Vagina (tissue), 2 donors: ENCODE results near the gene CSTPP1.

Source experiments
- POLR2A ChIP-seq, 2 donors: fragments of 450-650 bp; IDR thresholded peaks; one replicate each; pipeline ENCODE4 v1.6.1; 2017; ENCODE audit warnings: antibody characterized with exemption in 2 of 2, mild to moderate bottlenecking in 2 of 2, moderate library complexity in 2 of 2
- POLR2AphosphoS5 ChIP-seq, 2 donors: sonication (generic); formaldehyde crosslinking; IDR thresholded peaks; one replicate each; pipeline ENCODE4 v1.9.0; 2017; ENCODE audit warnings: antibody characterized with exemption in 2 of 2, mild to moderate bottlenecking in 2 of 2, low read depth in 1 of 2; ENCODE audit not compliant: insufficient read depth in 1 of 2
- TF ChIP-seq, protein P1 (sequence below), 3 experiments: fragments of 450-650 bp in 2 of 3; fragments of 200-600 bp in 1 of 3; sonication (generic) in 1 of 3; IDR thresholded peaks; one replicate each; pipeline ENCODE4 v1.5.1; 2017 to 2019; ENCODE audit warnings: antibody characterized with exemption in 3 of 3, mild to moderate bottlenecking in 2 of 3, moderate library complexity in 2 of 3

DNA sequence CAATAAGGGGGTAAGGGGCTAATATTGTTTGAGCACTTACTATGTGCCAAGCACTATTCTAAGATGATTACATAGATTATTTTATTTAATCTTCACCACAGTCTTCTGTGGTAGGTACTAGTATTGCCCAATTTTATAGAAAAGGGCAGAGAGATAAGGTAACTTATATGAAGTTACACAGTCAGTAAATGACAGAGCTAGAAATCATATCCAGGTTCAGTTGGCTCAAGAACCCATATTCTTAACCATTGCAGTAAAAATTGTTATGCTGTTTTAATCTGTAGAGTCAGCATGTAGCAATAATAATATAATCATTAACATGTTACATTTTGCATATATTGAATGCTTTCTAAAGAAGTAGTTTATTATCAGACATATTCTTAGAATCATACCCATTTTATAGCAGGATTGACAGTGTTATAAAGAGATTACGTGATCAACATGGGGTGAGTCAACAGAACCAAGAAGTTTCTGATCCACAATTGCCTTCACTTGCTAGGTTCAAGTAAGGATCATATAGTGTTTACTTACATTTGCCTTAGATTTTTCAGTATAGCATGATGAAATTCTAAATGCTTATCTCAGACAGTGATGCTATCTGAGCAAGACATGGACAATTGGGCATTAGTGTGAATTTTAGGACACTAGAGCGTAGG lies 46.4 kb downstream of the CSTPP1 start:
- TF ChIP-seq POLR2AphosphoS5 (IDR thresholded peaks at IDR 0.05; ENCODE audit: insufficient read depth in 1 of 2, low read depth in 1 of 2) (no peak), POLR2A (IDR thresholded peaks at IDR 0.05) (no peak)
- TF ChIP-seq, protein P1, sequence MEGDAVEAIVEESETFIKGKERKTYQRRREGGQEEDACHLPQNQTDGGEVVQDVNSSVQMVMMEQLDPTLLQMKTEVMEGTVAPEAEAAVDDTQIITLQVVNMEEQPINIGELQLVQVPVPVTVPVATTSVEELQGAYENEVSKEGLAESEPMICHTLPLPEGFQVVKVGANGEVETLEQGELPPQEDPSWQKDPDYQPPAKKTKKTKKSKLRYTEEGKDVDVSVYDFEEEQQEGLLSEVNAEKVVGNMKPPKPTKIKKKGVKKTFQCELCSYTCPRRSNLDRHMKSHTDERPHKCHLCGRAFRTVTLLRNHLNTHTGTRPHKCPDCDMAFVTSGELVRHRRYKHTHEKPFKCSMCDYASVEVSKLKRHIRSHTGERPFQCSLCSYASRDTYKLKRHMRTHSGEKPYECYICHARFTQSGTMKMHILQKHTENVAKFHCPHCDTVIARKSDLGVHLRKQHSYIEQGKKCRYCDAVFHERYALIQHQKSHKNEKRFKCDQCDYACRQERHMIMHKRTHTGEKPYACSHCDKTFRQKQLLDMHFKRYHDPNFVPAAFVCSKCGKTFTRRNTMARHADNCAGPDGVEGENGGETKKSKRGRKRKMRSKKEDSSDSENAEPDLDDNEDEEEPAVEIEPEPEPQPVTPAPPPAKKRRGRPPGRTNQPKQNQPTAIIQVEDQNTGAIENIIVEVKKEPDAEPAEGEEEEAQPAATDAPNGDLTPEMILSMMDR (IDR thresholded peaks at IDR 0.05), result no peak
